HG03095 (cell line): Measurements from ENCODE around the gene ZFAND3.

Experiments used
- ATAC-seq: cut with Tn5 transposase; IDR thresholded peaks from one replicate; pipeline ENCODE4 v1.9.1; 2021; ENCODE audit warnings: moderate library complexity; ENCODE audit not compliant: unreplicated experiment

The ZFAND3 gene

GRCh38 chr6:38146021-38146733 is 326.6 kb downstream of the ZFAND3 start:
- no peak for ATAC-seq

GRCh38 chr6:38146734-38147027 is 327.2 kb downstream of the ZFAND3 start:
- no peak for ATAC-seq

- ATAC-seq, result no peak
Measured at GRCh38 chr6:38148606-38149005, 329.1 kb downstream of the ZFAND3 start.

- ATAC-seq, result no peak
Measured at GRCh38 chr6:38149531-38149930, 330.0 kb downstream of the ZFAND3 start.

- ATAC-seq, result no peak
Measured at GRCh38 chr6:38150021-38150420, 330.5 kb downstream of the ZFAND3 start.

GRCh38 chr6:38150681-38151296 is 331.3 kb downstream of the ZFAND3 start:
- ATAC-seq, result no peak

- no peak for ATAC-seq
Measured at GRCh38 chr6:38151580-38152500, 332.3 kb downstream of the ZFAND3 start.

GRCh38 chr6:38152620-38153019 is 333.1 kb downstream of the ZFAND3 start:
- ATAC-seq, result no peak

- no peak for ATAC-seq
Measured at GRCh38 chr6:38153076-38153797, 333.7 kb downstream of the ZFAND3 start.

GRCh38 chr6:38153798-38154345 is 334.3 kb downstream of the ZFAND3 start:
- ATAC-seq, result no peak

- no peak for ATAC-seq
Measured at GRCh38 chr6:38154731-38155130, 335.2 kb downstream of the ZFAND3 start.

GRCh38 chr6:38155144-38155543 is 335.6 kb downstream of the ZFAND3 start:
- ATAC-seq, result no peak

- ATAC-seq, result no peak
Measured at GRCh38 chr6:38155621-38156204, 336.2 kb downstream of the ZFAND3 start.

GRCh38 chr6:38156818-38157565 is 337.5 kb downstream of the ZFAND3 start:
- no peak for ATAC-seq

- no peak for ATAC-seq
Measured at GRCh38 chr6:38157905-38158304, 338.4 kb downstream of the ZFAND3 start.

GRCh38 chr6:38158762-38159350 is 339.3 kb downstream of the ZFAND3 start:
- no peak for ATAC-seq

- no peak for ATAC-seq
Measured at GRCh38 chr6:38159596-38159995, 340.1 kb downstream of the ZFAND3 start.

GRCh38 chr6:38160831-38161230 is 341.3 kb downstream of the ZFAND3 start:
- no peak for ATAC-seq

- no peak for ATAC-seq
Measured at GRCh38 chr6:38161331-38161730, 341.8 kb downstream of the ZFAND3 start.
